Measurements from ENCODE around the gene ACACA.

ACACA gene

DNA sequence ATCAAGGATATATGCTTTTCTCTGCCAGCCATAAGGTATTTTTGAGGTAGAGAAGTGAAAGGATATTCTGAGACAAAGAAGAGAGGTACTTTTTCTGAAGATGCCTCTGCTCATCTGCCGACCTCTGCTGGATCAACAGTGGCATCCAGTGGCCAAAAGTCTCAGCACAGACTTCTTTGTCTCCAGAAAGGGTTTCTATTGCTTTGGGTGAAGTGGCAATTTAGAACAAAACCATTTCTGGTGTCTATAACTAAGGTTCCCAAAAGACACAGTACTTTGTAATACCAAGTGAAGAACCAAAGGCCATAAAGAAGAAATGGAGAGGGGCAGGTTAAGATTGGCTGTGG, 186.1 kb downstream of the ACACA start:
- DNase-seq, result peak in 1 of 6 experiments; percentile 7

DNA sequence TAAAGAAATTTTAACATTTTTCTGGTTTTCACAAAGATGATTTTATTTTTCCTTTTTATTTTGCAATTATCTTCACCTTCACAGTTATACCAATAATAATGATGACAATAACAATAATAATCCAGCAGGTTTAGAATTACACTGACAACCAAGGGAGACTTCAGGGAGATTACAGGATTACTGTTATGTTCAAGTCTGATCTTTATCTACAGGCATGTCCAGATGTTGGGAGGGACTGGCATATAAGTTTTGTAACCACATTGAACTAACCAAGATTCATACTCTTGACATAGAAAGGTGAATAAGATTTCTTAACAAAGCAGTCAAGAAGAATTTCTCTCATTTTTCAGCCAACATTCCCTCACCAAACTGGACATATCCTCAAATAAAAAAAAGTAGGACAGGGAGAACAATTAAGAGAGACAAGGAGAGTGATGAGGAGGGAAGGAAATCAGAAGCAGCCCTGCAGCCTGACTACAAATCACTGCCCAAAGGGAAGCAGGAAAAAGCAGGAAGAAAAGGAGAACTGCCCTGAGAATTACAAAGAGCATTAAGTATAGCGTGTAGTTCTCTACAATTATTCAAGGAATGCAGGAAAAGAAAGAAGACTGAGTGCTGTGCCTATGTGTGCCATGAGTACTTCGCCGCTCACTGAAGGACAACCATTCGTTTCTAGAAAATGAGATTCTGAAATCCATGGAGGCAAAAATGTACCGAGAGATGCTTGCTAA, 186.6 kb downstream of the ACACA start:
- no peak for DNase-seq

DNA sequence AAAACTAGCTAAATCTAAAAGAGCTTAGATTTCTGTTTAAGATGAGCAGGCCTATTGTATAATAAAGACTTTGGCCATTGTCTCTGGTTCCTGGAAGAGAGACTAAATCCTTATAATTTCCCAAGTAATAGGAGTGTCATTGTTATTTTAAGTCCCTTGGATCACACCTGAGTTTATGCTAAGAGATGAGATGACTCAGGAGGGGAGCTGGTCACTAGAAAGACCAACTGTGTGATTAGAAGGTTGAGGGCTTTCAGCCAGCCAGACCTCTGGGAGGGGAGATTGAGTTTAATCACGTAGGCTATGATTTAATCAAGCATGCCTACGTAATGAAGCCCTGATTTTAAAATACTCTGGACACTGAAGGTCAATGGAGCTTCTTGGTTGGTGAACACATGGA, 187.8 kb downstream of the ACACA start:
- DNase-seq, result no peak

DNA sequence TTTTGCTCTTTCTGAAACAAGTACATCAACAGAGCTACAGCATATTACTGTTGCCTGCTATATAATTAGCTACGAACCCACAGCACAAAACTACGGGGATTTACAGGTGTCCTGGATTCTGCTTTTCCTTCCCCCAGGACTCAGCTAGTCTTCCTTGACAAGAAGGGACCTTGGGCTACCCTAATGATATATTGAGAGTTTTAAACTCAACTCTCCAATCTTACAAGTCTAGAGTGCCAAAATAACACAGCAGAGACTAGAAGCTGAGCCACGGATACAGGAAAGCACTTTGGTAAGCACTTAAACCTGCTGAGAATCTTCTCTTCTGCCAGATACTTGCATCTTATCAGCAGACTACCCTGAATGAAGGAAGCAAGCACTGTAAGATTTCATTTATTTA, 192.2 kb downstream of the ACACA start:
- no peak for DNase-seq

DNA sequence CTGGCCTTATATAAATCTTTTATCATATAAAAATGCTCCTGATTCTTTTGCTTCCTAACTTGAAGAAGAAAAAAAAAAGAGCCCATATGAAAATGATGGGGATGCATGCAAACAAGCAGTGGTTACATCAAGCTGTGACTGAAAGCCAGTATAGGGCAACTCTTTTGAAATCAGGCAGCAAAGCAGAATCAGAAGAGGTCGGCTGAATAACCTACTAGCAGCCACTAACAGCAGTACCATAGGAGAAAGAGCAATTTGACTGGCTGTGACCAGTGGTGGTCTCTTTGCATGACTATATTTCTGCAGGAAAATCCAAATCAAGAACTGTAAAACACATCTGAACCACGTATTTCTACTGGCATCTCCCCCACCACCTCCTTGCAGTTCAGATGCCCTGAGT, 192.7 kb downstream of the ACACA start:
- no peak for DNase-seq

DNA sequence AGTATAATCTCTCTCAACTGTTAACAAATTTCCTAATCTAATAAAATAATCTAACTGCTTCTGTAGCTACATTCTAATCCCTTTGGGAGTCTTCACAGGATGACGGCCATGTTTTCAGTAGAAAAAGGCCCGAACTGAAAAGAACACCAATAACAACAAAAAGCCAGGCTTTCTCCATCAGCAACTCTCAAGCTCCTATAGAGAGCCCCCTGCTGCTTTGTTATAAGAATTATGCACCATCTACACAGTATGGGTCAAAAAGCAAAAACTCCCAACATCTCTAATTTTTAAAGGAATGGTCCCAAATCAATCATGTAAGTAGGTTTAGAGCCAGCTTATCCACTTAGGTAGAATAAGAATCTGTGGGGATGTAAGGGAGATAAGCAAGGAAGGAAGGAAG, 194.5 kb downstream of the ACACA start:
- DNase-seq, result no peak

DNA sequence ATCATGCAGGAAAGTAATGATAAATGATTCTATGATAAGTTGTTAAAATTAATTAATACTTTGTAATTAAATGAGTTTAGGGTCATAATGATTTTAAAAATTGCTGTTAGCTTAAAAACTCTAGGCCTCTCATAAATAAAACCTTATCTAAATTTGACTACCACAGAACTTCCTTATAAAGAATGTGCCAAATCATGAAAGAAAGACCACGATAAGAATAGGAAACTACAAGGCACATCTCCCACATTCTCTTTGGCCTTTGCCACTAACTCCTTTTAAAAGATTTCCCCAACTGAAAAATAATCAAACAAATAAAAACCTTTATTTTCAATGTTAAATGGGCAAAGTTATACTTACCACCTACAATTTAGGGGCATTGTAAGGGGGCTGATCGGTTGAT, 195.5 kb downstream of the ACACA start:
- DNase-seq, result no peak

DNA sequence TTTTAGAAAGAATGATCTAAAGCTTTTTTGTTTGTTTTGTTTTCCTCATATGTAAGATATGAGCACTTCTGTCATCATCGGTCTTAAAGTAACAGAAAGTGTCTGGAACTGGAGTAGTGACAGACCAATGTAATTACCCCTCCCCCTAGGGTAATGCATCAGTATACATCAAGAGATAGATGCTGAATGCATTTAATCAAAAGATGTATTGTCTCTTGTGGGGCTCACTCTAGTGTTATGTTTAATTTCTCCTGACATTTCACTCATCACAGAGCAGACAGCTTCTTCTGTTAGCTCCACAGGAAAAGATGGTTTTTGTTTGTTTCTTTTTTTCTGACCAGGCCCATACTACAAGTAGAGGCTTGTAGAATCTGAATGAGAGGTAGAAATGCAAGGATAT, 199.5 kb downstream of the ACACA start:
- no peak for DNase-seq

DNA sequence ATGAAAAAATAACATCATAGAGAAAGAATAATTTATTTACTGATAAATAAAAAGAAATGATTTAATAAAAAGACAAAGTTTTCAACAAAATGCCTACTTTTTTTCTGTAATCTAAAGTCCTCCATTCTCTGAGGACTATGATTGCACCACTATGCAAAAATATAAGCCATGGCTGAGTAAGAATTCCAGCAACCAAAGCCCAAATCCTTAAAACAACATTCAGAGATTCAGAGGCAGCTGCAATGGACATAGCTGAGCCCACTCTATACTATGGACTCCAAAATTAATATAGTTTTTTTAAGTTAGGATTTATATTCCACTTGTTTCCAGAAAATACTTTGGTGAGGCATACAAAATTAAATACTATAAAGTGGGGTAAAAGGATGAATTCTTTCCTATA, 200.3 kb downstream of the ACACA start:
- DNase-seq, result no peak

DNA sequence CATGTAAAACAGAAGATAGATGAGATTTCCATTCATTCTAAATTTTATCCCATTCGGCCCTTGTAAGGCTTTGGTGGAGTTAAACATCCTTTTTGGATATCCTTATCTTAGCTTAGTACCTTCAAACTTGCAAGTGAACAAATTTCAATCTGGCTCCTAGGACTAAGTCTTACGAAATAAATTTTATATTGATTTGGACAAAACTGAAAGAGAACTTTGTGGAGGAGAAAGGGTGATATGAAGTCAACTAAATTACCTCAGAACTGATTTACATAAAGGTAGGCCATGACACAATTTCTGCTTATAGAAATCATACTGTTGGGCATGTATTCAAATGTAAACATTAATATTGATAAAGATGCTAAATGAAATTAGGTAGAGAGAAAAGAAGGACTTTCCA, 206.1 kb downstream of the ACACA start:
- DNase-seq, result no peak

DNA sequence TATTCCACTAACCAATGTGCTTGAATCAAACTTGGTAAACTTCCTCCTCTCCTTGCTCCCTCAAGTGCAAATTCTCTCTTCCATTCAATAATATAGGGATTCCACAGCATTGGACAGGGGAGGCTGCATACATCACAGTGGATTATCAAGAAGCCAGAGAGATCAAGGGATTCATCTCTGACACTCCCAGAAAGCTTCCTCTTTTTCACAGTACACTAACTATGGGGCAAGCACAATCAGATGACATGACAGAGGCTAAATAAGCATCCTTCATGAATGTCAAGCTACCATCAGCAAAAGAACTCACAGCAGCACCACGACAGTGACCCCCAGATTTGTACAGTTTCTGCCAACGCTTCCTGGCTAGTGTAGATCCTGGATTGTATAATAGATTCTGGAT, 209.3 kb downstream of the ACACA start:
- DNase-seq, result no peak

DNA sequence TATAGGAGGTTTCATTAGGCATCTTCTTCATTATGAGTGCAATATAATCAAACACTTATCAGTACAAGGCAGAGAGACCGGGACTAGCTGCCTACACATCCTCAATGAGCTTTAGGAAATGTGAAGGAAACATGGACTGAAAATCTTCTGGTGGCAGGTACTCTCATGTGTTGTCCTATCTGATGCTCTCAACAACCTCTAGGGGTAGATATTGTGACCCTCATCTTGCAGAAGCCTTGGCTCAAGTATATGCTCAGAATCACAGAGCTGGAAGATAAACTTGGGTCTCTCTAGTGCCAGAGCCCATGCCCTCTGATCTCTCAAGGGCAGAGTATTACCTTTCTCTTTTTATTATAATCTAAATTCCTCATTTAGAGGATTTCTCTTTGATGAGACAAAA, 212.4 kb downstream of the ACACA start:
- no peak for DNase-seq

DNA sequence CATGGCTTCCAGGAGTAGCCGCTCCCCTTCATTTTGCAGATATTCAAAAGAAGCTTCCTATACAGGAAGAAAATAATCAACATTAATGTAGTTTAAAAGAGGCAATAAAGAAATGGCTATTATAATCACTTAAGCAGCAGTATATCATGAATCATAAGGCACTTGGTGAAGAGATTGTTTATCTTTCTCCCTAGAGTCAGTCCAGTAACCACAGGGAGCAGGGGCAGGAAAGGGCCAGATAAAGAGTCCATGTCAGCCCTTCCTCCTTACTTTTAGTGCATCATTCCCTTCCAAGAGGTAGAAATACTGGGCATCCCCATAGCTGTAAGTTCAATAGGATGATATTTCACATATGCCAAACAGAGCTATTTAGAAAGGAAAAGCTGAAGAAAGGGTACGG, 215.4 kb downstream of the ACACA start:
- no peak for DNase-seq

DNA sequence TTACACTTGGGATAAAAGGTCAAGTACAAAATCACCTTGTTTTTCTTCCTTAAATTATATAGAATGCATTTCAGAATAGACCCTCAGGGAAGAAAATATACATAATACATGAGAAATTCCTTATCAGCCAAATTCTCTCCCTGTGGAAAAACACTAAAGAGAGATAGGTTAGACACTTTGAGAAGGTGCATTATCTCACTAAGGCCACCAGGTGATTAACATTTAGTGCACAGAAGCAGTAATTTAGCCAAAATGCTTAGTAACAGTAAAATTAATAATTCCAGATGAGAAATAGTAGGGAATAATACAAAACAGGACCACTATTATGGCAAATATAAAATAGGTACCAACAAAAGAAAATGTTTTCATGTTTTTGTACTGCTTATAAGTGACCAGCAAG, 216.1 kb downstream of the ACACA start:
- DNase-seq, result no peak

DNA sequence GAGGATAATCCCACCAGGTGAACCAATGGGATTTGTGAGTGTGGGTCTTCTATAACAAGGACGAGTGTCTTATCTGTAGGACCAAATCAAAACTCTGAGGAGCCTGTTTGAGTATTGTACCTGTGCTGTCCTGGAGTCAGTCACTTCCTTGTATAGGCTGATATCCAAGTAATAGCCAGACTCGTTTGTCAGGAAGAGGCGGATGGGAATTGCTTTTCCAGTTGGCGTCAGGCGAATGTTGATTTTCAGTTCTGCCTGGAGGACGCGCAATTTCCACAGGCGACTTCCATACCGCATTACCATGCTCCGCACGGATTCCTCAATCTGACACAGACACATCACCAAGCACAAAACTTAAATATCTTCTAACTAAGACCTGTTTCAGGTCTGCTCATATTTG, 218.5 kb downstream of the ACACA start:
- no peak for DNase-seq

DNA sequence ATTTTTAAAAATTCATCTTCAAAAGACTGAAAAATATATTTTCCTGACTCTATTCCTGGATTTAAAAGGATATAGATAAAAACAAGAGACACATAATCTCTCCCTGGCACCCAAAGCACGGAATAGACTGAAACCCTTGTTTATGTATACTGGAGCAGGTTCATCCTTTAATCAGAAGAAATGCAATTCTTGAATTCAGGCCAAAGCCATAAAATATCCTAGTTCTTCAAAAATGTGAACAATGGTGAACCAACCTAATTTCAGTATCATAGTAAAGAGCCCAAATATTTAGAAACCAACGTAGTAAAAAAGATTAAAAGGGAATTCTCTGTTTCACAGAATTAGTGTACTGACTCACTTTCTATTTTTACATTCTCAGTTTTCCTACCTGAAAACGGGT, 219.4 kb downstream of the ACACA start:
- no peak for DNase-seq

DNA sequence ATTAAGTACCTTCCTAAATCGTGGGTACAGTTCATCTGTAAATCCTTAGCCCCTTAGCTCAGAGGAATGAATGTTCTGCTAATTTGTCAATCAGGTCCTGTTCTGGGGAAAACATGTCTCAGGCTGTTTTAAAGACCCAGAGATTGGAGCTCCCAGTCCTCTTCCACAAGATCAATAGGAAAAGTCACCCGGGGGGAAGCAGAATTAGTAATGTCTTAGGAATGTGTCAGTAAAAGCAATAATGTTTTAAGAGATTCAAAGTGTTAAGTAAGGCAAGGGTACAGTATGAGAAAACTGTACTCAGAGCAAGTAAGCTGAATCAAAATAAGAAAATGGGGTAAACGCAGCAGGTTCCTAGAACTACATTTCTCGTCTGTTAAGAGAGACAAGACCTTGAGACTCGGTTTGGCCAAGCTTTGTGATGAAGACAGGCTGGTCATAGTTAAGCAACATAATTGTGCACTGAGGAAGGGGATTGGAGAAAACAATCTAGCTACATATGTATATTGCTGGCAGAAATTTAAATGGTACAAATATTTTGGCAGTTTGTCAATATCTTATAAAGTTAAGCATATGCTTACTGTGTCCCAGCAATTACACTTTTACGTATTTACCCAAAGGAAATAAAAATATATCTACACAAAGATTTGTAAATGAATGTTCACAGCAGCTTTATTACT, 223.7 kb downstream of the ACACA start:
- DNase-seq, result no peak

DNA sequence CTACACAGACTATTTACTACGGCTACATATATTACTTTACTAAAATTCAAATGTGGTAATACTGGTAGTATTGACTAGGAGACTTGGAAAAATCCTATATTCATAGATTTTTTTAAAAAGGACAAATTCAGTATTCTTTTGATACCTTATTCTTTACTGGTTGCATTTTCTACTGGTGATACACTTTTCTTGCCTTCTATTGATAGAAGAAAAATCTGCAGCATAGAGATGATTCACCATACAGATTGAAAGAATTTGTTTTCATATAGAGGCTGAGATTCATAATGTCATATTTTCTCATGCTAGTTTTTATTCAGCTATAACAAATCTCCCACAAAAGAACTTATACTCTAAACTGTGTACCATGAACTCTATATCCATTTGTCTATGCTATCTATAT, 226.3 kb downstream of the ACACA start:
- no peak for DNase-seq

DNA sequence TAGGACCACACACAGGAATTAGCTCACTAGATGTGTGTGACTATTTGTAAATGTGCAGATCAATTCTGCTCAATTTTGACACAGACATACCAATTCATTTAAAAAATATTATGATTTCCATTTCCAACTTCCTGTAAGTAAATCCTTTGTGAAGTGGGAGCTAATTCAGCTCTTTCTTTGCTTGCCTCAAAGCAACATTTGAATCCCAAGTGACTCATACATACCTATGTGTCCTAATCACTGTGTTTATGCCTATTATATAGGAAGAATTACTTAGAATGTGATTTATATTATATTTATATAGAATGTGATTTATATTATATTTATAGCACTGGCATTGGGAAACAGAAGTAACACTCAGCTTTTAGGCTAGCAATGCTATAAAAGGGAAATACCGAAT, 226.7 kb downstream of the ACACA start:
- DNase-seq, result no peak

DNA sequence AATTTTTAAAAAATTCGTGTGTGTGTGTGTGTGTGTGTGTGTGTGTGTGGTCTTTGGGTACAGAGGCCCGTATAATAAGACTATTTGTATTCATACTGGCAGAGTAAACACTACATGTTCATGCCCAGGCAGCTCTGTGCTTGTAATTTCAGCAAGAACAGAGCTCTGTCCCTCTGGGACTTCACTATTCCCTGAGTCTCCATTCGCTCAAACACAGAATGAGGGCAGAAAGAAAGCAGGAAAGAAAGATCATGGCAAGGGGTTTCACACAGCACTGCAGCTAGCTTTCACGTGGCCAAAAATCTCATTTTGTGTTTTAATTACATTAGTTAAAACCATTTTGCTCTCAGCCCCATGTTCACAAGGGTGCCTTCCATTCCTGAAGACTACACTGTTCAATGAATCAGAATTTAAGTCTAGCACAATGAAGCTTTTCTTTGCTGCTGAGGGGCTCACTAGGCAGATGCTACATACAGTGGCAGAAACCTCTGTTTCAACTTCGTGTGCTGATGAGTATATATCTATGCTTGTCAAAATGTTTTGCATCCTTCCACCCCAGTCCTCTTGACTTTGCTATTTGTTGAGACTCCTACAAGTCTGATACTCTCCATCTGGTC, 229.3 kb downstream of the ACACA start:
- no peak for DNase-seq

DNA sequence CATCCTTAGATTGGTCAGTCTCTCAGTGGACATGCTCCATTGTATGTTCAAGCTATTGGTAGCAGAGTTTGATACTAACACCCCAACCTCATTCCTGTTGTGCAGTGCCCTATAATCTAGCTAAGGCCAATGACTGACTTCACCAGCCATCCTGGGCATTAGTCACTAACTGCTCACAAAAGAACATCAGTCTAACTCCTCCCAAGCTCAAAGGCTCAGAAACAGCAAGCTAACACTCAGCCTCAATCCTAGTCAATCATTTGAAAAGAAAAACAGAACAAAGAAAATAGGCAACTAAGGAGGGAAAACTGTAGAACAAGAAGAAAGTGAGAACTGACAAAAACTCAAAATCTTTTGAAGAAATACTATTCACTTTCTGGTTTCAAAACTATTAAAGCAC, 229.9 kb downstream of the ACACA start:
- DNase-seq, result no peak

DNA sequence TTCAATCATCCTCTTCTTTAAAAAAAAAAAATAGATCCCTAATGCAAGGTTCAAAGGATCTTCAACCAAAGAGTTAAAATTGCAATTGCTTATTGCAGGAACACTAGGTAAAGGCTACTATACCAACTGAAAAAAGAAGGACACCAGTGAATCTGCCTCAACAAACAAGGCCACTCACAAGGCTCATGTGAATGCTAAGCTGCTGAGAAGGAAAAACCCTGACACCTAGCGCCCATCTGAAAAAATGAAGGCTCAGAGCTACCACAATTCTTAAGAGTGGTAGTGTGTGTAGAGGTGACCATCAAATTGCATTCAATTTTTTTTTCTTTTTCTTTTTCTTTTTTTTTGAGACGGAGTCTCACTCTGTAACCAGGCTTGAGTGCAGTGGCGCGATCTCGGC, 232.4 kb downstream of the ACACA start:
- DNase-seq, result no peak

DNA sequence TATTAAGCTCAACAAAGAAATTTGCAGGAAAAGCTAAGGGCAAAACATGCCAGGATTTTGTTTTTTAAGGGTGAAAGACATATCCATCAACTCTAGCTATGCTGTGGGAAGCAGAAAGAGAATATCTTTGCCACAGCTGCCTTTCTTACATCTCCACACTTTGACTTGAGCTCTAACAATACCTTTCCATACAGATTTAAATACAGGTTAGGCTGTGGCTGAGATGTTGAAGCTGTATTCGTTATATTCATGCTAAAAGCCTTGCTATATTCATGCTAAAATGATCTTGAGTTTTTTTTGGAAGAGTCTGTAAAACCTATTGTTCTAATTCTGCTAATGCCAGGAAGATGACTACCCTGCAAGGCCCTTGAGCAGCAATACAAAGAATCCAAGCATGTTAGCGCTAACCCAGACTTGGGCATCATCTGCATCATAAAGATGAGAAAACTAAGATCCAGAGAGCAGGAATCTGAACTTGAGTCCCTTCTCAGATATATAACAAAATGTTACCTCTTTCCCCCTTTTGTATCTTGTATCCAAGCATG, 235.7 kb downstream of the ACACA start:
- no peak for DNase-seq

DNA sequence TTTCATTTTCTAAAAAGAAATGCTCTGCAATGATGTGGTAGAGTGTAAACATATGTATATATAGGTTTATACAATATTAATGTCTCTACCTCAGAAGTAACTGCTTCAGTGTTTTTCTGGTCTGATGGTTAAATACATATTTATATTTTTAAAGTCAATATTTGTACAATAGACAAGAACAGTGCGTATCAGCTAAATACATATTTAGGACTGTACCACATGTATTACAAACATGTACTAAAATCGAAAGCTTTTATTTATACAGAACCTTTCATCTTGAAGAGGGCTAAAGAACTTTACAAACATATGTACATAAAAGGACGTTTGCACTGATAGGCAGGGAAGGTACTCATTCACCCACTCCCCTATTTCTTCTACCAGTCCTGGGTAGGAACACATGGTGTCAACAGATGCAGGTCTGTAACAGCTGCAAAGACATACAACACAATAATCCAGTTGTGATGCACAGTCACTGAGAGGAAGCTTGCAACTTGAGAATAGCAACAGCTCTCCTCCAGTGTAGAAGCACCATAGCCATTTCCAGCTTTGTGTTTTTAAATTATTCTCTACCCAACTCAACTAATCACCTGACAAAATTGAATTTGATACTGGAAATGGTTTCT, 237.8 kb downstream of the ACACA start:
- no peak for DNase-seq

Data from stimulated activated naive CD4-positive, alpha-beta T cell (primary cell).